SK-N-MC (cell line): ENCODE results near the gene GPR132.

Experiments
- EZH2 ChIP-seq: fragments of 200-600 bp; sonication (generic); IDR thresholded peaks from one replicate; pipeline ENCODE4 v1.6.1; 2017; ENCODE audit warnings: antibody characterized with exemption
- FOXP2 ChIP-seq: optimal IDR thresholded peaks from 2 replicates; pipeline ENCODE3; 2011; ENCODE audit warnings: mild to moderate bottlenecking, moderate library complexity; ENCODE audit not compliant: insufficient read depth; ENCODE audit errors: extremely low read length, control extremely low read depth
- POLR2AphosphoS5 ChIP-seq: IDR thresholded peaks from 2 replicates; pipeline ENCODE4 v1.6.1; 2012; ENCODE audit warnings: mild to moderate bottlenecking, low read depth, low read length, borderline replicate concordance

GRCh38 chr14:105086833-105087307 is 21.6 kb upstream of the GPR132 start:
- TF ChIP-seq EZH2 = no peak
- TF ChIP-seq POLR2AphosphoS5 = no peak
- no peak for TF ChIP-seq FOXP2
